HL-60 (cell line): Measurements from ENCODE around the gene SAMD3.

Experiments used
- GABPA ChIP-seq: IDR thresholded peaks from 2 replicates; pipeline ENCODE4 v1.6.1; 2012; ENCODE audit warnings: low read depth
- POLR2AphosphoS5 ChIP-seq: IDR thresholded peaks from 2 replicates; pipeline ENCODE4 v1.6.1; 2012; ENCODE audit warnings: low read depth

DNA sequence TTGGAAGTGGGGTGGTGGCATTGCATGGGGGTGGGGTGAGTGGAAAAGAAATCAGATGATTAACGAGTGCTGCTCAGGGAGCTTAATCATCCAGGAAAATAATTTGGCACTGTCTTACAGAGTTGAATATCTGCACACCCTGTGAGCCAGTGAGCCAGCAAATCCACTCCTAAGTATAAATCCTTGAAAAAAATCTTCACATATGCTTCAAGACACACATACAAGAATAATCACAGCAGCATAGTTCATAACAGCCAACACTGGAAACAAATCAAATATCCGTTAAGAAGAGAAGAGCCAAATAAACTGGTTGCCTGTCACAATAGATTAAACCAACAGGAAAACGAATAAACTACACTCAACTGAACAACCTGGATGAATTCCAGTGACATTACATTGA, 62.8 kb downstream of the SAMD3 start:
- TF ChIP-seq GABPA = no peak
- TF ChIP-seq POLR2AphosphoS5 = no peak
